Ishikawa (cell line): ENCODE measurements around the gene KCNJ6.

Experiments used
- CEBPB ChIP-seq: IDR thresholded peaks from 2 replicates; pipeline ENCODE4 v1.6.1; 2012
- CREB1 ChIP-seq: IDR thresholded peaks from 2 replicates; pipeline ENCODE4 v1.6.1; 2012; ENCODE audit warnings: low read depth
- FOXM1 ChIP-seq: IDR thresholded peaks from 2 replicates; pipeline ENCODE4 v1.6.1; 2012; ENCODE audit warnings: low read depth, borderline replicate concordance
- MAX ChIP-seq: IDR thresholded peaks from 2 replicates; pipeline ENCODE4 v1.6.1; 2012
- REST ChIP-seq: IDR thresholded peaks from 2 replicates; pipeline ENCODE4 v1.6.1; 2012; ENCODE audit warnings: low read depth, mild to moderate bottlenecking
- TAF1 ChIP-seq: IDR thresholded peaks from 2 replicates; pipeline ENCODE4 v1.6.1; 2012; ENCODE audit warnings: low read depth, mild to moderate bottlenecking
- TCF12 ChIP-seq: IDR thresholded peaks from 2 replicates; pipeline ENCODE4 v1.6.1; 2012; ENCODE audit warnings: low read depth
- USF1 ChIP-seq: IDR thresholded peaks from 2 replicates; pipeline ENCODE4 v1.6.1; 2012
- YY1 ChIP-seq: IDR thresholded peaks from 2 replicates; pipeline ENCODE4 v1.6.1; 2012; ENCODE audit warnings: low read depth

GRCh38 chr21:37912616-37913015, 3.6 kb downstream of the KCNJ6 start:
- TF ChIP-seq CREB1 (no peak), MAX (no peak), TAF1 (no peak), TCF12 (no peak), REST (no peak), YY1 (no peak), CEBPB (no peak), FOXM1 (no peak), USF1 (no peak)
